Skeletal muscle satellite cell (primary cell): Measurements from ENCODE around the gene CD59.

Experiments
- H3K27me3 ChIP-seq: 2 replicates; pipeline ENCODE4 v1.7.0; 2013; ENCODE audit warnings: low read length; ENCODE audit not compliant: control insufficient read depth, insufficient read depth
- H3K36me3 ChIP-seq: 2 replicates; pipeline ENCODE4 v1.7.0; 2013; ENCODE audit warnings: mild to moderate bottlenecking, control low read depth, low read length; ENCODE audit not compliant: insufficient read depth
- H3K4me1 ChIP-seq: 2 replicates; pipeline ENCODE4 v1.7.0; 2013; ENCODE audit warnings: low read length; ENCODE audit not compliant: control insufficient read depth, insufficient read depth
- H3K4me2 ChIP-seq: 2 replicates; pipeline ENCODE4 v1.7.0; 2013; ENCODE audit warnings: mild to moderate bottlenecking, low read length
- H3K4me3 ChIP-seq: 2 replicates; pipeline ENCODE4 v1.7.0; 2013; ENCODE audit warnings: low read length
- H3K9ac ChIP-seq: 2 replicates; pipeline ENCODE4 v1.7.0; 2013; ENCODE audit warnings: mild to moderate bottlenecking, low read depth, low read length, moderate library complexity
- H3K9me3 ChIP-seq: replicated peaks from 2 replicates; pipeline ENCODE4 v1.7.0; 2013; ENCODE audit warnings: mild to moderate bottlenecking, control low read depth, low read length

The CD59 gene

GRCh38 chr11:33724644-33725035 lies 11.6 kb downstream of the CD59 start:
- Histone ChIP-seq H3K9ac (peak overlapping the region; percentile 84), H3K4me2 (peak overlapping the region; percentile 75), H3K27me3 (no peaks in the 10 kb centered on the region), H3K4me1 (peaks cover 60% of the 10 kb centered on the region), H3K4me3 (peak overlapping the region; percentile 3), H3K9me3 (no peaks in the 10 kb centered on the region), H3K36me3 (peaks cover 51% of the 10 kb centered on the region)

GRCh38 chr11:33723238-33723881 lies 12.9 kb downstream of the CD59 start:
- Histone ChIP-seq H3K4me1 (peaks cover 68% of the 10 kb centered on the region), H3K9me3 (no peaks in the 10 kb centered on the region), H3K4me2 (peak overlapping the region; percentile 75), H3K36me3 (peaks cover 58% of the 10 kb centered on the region), H3K9ac (peak overlapping the region; percentile 84), H3K27me3 (no peaks in the 10 kb centered on the region), H3K4me3 (peak overlapping the region; percentile 31)

GRCh38 chr11:33722590-33723234 lies 13.5 kb downstream of the CD59 start:
- peaks cover 69% of the 10 kb centered on the region for H3K4me1 ChIP-seq

DNA sequence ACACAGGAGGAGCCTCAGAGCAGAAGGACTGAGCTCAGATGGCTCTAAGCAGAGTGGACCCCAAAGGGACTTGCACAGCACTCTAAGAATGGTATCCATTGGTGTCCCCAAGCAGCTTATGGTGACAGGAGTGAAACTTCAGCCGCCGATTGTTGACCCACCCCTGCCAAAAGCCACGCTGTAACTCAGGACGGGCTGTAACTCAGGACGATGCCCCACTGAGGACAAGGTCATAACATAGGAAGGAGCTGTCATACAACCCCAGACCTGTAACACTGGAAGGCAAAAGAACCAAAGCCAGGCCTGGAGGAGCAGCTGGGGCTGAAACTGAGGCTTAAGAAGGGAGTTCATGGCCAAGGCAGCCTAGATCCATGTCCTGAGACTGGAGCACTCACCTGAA lies 14.2 kb downstream of the CD59 start:
- Histone ChIP-seq H3K4me3 (peak overlapping the region; percentile 45), H3K9me3 (no peaks in the 10 kb centered on the region), H3K27me3 (no peaks in the 10 kb centered on the region), H3K9ac (peak overlapping the region; percentile 84), H3K4me2 (peak overlapping the region; percentile 75), H3K4me1 (peaks cover 76% of the 10 kb centered on the region), H3K36me3 (peaks cover 69% of the 10 kb centered on the region)

More at GRCh38 chr11:33722590-33723234, 13.5 kb downstream of the CD59 start:
- peaks cover 62% of the 10 kb centered on the region for H3K36me3 ChIP-seq
- H3K27me3 ChIP-seq: no peaks in the 10 kb centered on the region
- H3K9me3 ChIP-seq: no peaks in the 10 kb centered on the region
- peak overlapping the region; percentile 45 for H3K4me3 ChIP-seq
- H3K9ac ChIP-seq: peak overlapping the region; percentile 84
- H3K4me2 ChIP-seq: peak overlapping the region; percentile 75

- H3K9me3 ChIP-seq: no peaks in the 10 kb centered on the region
- peak overlapping the region; percentile 75 for H3K4me2 ChIP-seq
- H3K27me3 ChIP-seq: no peaks in the 10 kb centered on the region
- peaks cover 82% of the 10 kb centered on the region for H3K4me1 ChIP-seq
- peaks cover 75% of the 10 kb centered on the region for H3K36me3 ChIP-seq
- peak overlapping the region; percentile 84 for H3K9ac ChIP-seq
- peak overlapping the region; percentile 45 for H3K4me3 ChIP-seq
Measured at GRCh38 chr11:33721426-33721825, 14.8 kb downstream of the CD59 start.

- Histone ChIP-seq H3K4me3 (no peak overlapping the region), H3K9me3 (no peaks in the 10 kb centered on the region), H3K9ac (no peak overlapping the region), H3K27me3 (no peaks in the 10 kb centered on the region), H3K36me3 (peaks cover 79% of the 10 kb centered on the region), H3K4me2 (no peak overlapping the region), H3K4me1 (peaks cover 79% of the 10 kb centered on the region)
Measured at GRCh38 chr11:33719587-33719986, 16.6 kb downstream of the CD59 start.

DNA sequence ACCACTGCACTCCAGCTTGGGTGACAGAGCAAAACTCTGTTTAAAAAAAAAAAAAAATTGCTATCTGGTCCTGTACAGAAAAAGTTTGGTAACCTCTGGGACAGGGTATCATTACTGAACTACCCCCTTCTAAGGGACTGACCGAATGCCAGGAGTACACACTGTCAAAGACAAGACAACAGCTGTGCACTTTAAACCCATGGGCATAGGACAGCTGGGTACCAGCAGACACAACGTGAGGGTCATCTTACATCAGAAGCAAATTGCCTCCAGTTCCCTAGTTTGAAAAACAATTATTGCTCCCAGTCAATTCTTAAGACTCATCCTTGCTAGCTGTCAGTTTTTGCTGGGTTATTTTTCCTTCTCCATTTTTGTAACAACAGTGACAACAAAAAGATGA lies 17.8 kb downstream of the CD59 start:
- Histone ChIP-seq H3K9ac (peak overlapping the region; percentile 32), H3K36me3 (peaks cover 86% of the 10 kb centered on the region), H3K4me3 (no peak overlapping the region), H3K4me2 (no peak overlapping the region), H3K27me3 (no peaks in the 10 kb centered on the region), H3K9me3 (no peaks in the 10 kb centered on the region), H3K4me1 (peaks cover 67% of the 10 kb centered on the region)

DNA sequence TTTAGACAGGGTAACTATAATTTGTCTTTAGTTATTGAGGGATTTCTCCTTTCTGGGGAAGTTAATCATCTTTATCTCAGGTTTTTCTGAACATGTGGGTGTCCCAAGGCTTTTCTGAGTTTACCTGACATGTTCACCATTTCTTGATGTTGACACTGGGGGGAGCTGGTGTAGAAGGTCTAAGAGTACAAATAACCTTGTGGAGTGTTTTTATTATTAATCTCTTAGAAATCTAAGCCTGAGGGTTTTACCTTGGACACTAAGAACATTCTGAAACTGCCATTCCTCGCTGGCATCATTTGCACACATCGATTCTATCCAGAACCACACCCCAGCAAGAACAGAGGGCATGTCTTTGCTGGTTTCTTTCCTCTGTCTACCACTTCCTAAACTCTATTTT lies 20.0 kb downstream of the CD59 start:
- Histone ChIP-seq H3K9me3 (no peaks in the 10 kb centered on the region), H3K27me3 (no peaks in the 10 kb centered on the region), H3K4me2 (no peak overlapping the region), H3K9ac (peak overlapping the region; percentile 6), H3K4me1 (peaks cover 52% of the 10 kb centered on the region), H3K4me3 (no peak overlapping the region), H3K36me3 (peaks cover 92% of the 10 kb centered on the region)

DNA sequence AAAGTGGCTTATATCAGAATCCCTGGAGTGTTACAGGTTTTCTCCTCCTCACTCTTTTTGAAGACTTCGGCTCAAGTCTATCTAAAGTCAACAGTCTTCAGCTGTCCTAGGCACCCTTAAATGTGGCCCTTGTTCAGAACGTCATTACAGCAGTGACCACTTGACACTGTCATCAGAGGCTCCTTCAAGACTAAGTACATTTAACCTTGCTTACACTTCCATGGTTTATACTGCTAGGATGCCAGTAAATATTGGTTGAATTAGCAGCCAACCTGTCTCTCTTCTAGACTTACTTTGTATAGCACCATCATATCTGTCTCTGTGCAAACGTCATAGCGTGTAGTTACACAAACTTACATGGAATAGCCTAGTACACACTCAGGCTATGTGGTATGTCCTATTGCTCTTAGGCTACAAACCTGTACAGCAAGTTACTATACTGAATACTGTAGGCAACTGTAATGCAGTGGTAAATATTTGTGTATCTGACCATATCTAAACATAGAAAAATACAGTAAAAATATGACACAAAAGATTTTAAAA lies 22.3 kb downstream of the CD59 start:
- H3K27me3 ChIP-seq: no peaks in the 10 kb centered on the region
- peaks cover 53% of the 10 kb centered on the region for H3K4me1 ChIP-seq
- no peak overlapping the region for H3K9ac ChIP-seq
- peaks cover 93% of the 10 kb centered on the region for H3K36me3 ChIP-seq
- no peak overlapping the region for H3K4me2 ChIP-seq
- H3K4me3 ChIP-seq: no peak overlapping the region
- H3K9me3 ChIP-seq: no peaks in the 10 kb centered on the region

GRCh38 chr11:33713151-33713855 lies 22.9 kb downstream of the CD59 start:
- H3K27me3 ChIP-seq: no peaks in the 10 kb centered on the region
- no peak overlapping the region for H3K4me3 ChIP-seq
- H3K9me3 ChIP-seq: no peaks in the 10 kb centered on the region
- peaks cover 93% of the 10 kb centered on the region for H3K36me3 ChIP-seq
- peaks cover 53% of the 10 kb centered on the region for H3K4me1 ChIP-seq
- no peak overlapping the region for H3K4me2 ChIP-seq
- peak overlapping the region; percentile 33 for H3K9ac ChIP-seq

GRCh38 chr11:33712436-33712835 lies 23.8 kb downstream of the CD59 start:
- H3K4me1 ChIP-seq: peaks cover 58% of the 10 kb centered on the region
- no peaks in the 10 kb centered on the region for H3K9me3 ChIP-seq
- peaks cover 92% of the 10 kb centered on the region for H3K36me3 ChIP-seq
- H3K4me3 ChIP-seq: no peak overlapping the region
- H3K4me2 ChIP-seq: no peak overlapping the region
- no peak overlapping the region for H3K9ac ChIP-seq
- H3K27me3 ChIP-seq: no peaks in the 10 kb centered on the region
